Trophoblast cell (in vitro differentiated cells and primary cell): ENCODE measurements around the gene SETD3.

Source experiments
- DNase-seq, 2 donors: peaks; one replicate each; pipeline ENCODE4 v3.0.0-alpha.2; 2016
- H2AFZ ChIP-seq: 2 replicates; pipeline ENCODE4 v1.6.1; 2013; ENCODE audit warnings: low read length, moderate library complexity, mild to moderate bottlenecking; ENCODE audit not compliant: insufficient read depth, poor library complexity
- H2AK5ac ChIP-seq: 2 replicates; pipeline ENCODE4 v1.6.1; 2013; ENCODE audit warnings: mild to moderate bottlenecking, low read length
- H2BK120ac ChIP-seq: 2 replicates; pipeline ENCODE4 v1.6.1; 2013; ENCODE audit warnings: low read length, mild to moderate bottlenecking, moderate library complexity; ENCODE audit not compliant: insufficient read depth, poor library complexity
- H2BK12ac ChIP-seq: 2 replicates; pipeline ENCODE4 v1.6.1; 2013; ENCODE audit warnings: mild to moderate bottlenecking, low read length, moderate library complexity
- H2BK5ac ChIP-seq: 2 replicates; pipeline ENCODE4 v1.6.1; 2013; ENCODE audit warnings: low read length, low read depth, moderate library complexity, mild to moderate bottlenecking; ENCODE audit not compliant: poor library complexity
- H3K14ac ChIP-seq: 2 replicates; pipeline ENCODE4 v1.6.1; 2013; ENCODE audit warnings: mild to moderate bottlenecking, low read length
- H3K18ac ChIP-seq: 2 replicates; pipeline ENCODE4 v1.6.1; 2013; ENCODE audit warnings: mild to moderate bottlenecking, low read length
- H3K23ac ChIP-seq: 2 replicates; pipeline ENCODE4 v1.6.1; 2013; ENCODE audit warnings: low read length
- H3K27ac ChIP-seq: 2 replicates; pipeline ENCODE4 v1.5.1; 2013; ENCODE audit warnings: low read depth, mild to moderate bottlenecking, inconsistent platforms, low read length, moderate library complexity
- H3K27me3 ChIP-seq: 2 replicates; pipeline ENCODE4 v1.6.1; 2013; ENCODE audit warnings: inconsistent platforms, mild to moderate bottlenecking, low read length, moderate library complexity; ENCODE audit not compliant: insufficient read depth
- H3K36me3 ChIP-seq, 2 experiments: 1 replicate in 1 of 2; 2 replicates in 1 of 2; pipeline ENCODE4 v1.6.1; 2013; ENCODE audit warnings: low read length in 2 of 2, mild to moderate bottlenecking in 2 of 2, moderate library complexity in 1 of 2; ENCODE audit not compliant: insufficient read depth in 2 of 2, control insufficient read depth in 1 of 2
- H3K4ac ChIP-seq: 2 replicates; pipeline ENCODE4 v1.6.1; 2013; ENCODE audit warnings: low read depth, mild to moderate bottlenecking, low read length, moderate library complexity
- H3K4me1 ChIP-seq, 2 experiments: 1 replicate in 1 of 2; 2 replicates in 1 of 2; pipeline ENCODE4 v1.6.1; 2013; ENCODE audit warnings: low read length in 2 of 2, mild to moderate bottlenecking in 2 of 2, moderate library complexity in 1 of 2; ENCODE audit not compliant: insufficient read depth in 2 of 2, control insufficient read depth in 1 of 2
- H3K4me2 ChIP-seq: 2 replicates; pipeline ENCODE4 v1.6.1; 2013; ENCODE audit warnings: inconsistent platforms, mild to moderate bottlenecking, low read length, moderate library complexity
- H3K4me3 ChIP-seq: 2 replicates; pipeline ENCODE4 v1.5.1; 2013; ENCODE audit warnings: mild to moderate bottlenecking, low read depth, low read length, inconsistent platforms
- H3K79me1 ChIP-seq: one replicate; pipeline ENCODE4 v1.6.1; 2013; ENCODE audit warnings: low read length
- H3K79me2 ChIP-seq: 2 replicates; pipeline ENCODE4 v1.6.1; 2013; ENCODE audit warnings: low read length, mild to moderate bottlenecking; ENCODE audit not compliant: control insufficient read depth, insufficient read depth, poor library complexity
- H3K9ac ChIP-seq: 2 replicates; pipeline ENCODE4 v1.6.1; 2013; ENCODE audit warnings: mild to moderate bottlenecking, low read length
- H3K9me3 ChIP-seq: 2 replicates; pipeline ENCODE4 v1.6.1; 2013; ENCODE audit warnings: low read depth, mild to moderate bottlenecking, control low read depth, inconsistent platforms, low read length; ENCODE audit not compliant: insufficient read depth
- H4K12ac ChIP-seq: 2 replicates; pipeline ENCODE4 v1.6.1; 2013; ENCODE audit warnings: low read depth, mild to moderate bottlenecking, low read length, moderate library complexity
- H4K8ac ChIP-seq: 2 replicates; pipeline ENCODE4 v1.6.1; 2013; ENCODE audit warnings: low read depth, mild to moderate bottlenecking, low read length, moderate library complexity
- H4K91ac ChIP-seq: one replicate; pipeline ENCODE4 v1.6.1; 2013; ENCODE audit warnings: low read depth, mild to moderate bottlenecking, low read length, moderate library complexity
- WGBS: extraction: QIAGEN DNeasy Blood & Tissue Kit; methylation state at CpG from one replicate; pipeline ENCODE4 v1.1.7; 2013; ENCODE audit warnings: missing lambda C conversion rate; ENCODE audit not compliant: insufficient read length, insufficient coverage; ENCODE audit errors: extremely low coverage; 5-methylcytosine and 5-hydroxymethylcytosine counted together

The SETD3 gene

DNA sequence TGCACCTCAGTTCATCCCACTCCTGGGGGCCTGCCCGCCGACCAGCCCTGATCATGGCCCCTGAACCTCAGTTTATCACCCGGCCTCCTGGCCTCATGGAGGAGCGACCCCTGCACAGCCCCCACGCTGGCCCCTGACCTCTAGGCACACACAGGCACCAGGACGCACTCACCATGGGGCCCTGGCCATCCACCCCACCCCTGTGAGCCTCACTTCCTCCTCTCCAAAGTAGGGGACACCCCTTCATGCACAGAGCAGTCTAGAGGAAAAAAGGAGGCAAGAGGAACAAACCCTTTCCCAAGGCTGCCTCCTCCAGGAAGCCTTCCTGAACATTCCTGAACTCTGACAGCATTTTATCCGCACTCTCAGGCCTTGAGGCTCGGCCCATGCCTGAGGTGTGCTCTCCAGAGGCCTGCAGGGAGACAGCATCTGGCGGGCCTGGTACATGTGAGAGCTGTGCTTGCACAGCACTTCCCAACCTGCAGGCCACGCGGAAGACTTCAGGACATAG is 40.0 kb upstream of the SETD3 start:
- Histone ChIP-seq H3K79me1 (no peaks in the 10 kb centered on the region), H3K27ac (no peak overlapping the region), H3K23ac (no peak overlapping the region), H3K4ac (no peak overlapping the region), H4K8ac (no peak overlapping the region), H4K91ac (no peak overlapping the region), H3K36me3 (peaks cover 0 to 3% of the 10 kb centered on the region in 2 experiments), H3K18ac (no peak overlapping the region), H3K9me3 (no peaks in the 10 kb centered on the region), H3K9ac (no peak overlapping the region), H3K27me3 (no peaks in the 10 kb centered on the region), H2AK5ac (no peak overlapping the region), H3K4me3 (no peak overlapping the region), H2BK12ac (no peak overlapping the region), H3K4me2 (no peak overlapping the region), H3K4me1 (peaks cover 8 to 16% of the 10 kb centered on the region in 2 experiments), H2AFZ (no peak overlapping the region), H3K79me2 (no peaks in the 10 kb centered on the region), H3K14ac (no peak overlapping the region), H2BK120ac (no peak overlapping the region), H2BK5ac (no peak overlapping the region), H4K12ac (no peak overlapping the region)
- peak; percentile 37 to 60 for DNase-seq
- no CpG with 5 or more reads among the region's 11 CpGs for WGBS

DNA sequence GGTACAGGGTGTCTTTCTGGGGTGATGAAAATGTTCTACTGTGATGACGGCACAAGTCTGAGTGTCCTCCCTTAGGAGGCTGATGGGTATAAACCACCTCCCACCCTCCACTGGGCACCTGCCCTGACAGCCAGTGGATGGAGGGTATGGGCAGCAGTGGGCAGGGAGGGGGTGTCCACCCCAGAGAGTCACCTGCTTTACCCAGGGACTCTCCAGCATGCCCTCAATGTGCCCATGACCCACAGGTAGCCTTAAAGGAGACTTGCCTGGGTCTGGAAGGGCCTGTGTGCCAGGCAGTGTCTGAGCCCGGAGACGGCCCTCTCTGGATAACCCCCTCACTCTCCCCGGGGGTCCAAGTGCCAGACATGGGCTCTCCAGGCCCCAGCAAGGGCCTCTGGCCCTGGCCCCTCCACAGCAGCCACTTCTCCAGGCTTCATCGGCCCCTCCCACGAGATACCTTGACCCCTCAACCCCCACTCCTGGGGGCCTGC is 39.3 kb upstream of the SETD3 start:
- Histone ChIP-seq H3K4me3 (no peak overlapping the region), H3K4me2 (no peak overlapping the region), H3K79me2 (no peaks in the 10 kb centered on the region), H3K4ac (no peak overlapping the region), H3K79me1 (no peaks in the 10 kb centered on the region), H3K18ac (no peak overlapping the region), H4K91ac (no peak overlapping the region), H3K27me3 (no peaks in the 10 kb centered on the region), H3K36me3 (peaks cover under 1 to 7% of the 10 kb centered on the region in 2 experiments), H2AK5ac (no peak overlapping the region), H2BK12ac (no peak overlapping the region), H2AFZ (no peak overlapping the region), H3K4me1 (peaks cover 8 to 16% of the 10 kb centered on the region in 2 experiments), H4K12ac (no peak overlapping the region), H3K23ac (no peak overlapping the region), H3K27ac (no peak overlapping the region), H3K14ac (no peak overlapping the region), H3K9me3 (no peaks in the 10 kb centered on the region), H4K8ac (no peak overlapping the region), H2BK120ac (no peak overlapping the region), H3K9ac (no peak overlapping the region), H2BK5ac (no peak overlapping the region)
- WGBS: no CpG with 5 or more reads among the region's 6 CpGs
- no peak for DNase-seq

DNA sequence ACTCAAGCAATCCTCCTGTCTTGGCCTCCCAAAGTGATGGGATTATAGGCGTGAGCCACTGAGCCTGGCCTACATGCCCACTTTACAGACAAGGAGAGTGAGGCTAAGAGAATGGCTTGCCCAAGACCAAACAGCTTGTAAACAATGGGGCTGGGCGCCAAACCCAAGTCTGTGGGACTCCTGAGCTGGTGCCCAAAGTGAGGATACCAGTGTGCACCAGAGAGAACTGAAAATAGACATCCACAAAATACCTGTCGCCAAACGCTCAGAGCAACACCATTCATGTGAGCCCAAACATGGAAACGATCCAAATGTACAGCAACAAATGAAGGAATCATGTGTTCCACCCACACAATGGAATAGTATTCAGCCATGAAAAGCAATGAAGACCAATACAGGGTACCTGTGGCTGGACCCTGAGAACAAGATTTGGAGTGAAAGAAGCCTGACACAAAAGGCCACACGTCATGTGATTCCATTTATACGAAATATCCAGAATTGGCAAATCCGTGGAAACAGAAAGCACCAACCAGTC is 38.8 kb upstream of the SETD3 start:
- Histone ChIP-seq H3K23ac (no peak overlapping the region), H3K4me2 (no peak overlapping the region), H3K18ac (no peak overlapping the region), H2AFZ (no peak overlapping the region), H3K9me3 (no peaks in the 10 kb centered on the region), H3K4me3 (no peak overlapping the region), H2BK5ac (no peak overlapping the region), H3K14ac (no peak overlapping the region), H4K91ac (no peak overlapping the region), H3K27me3 (no peaks in the 10 kb centered on the region), H2BK120ac (no peak overlapping the region), H2AK5ac (no peak overlapping the region), H3K79me2 (no peaks in the 10 kb centered on the region), H3K4ac (no peak overlapping the region), H3K36me3 (peaks cover 6 to 13% of the 10 kb centered on the region in 2 experiments), H3K9ac (no peak overlapping the region), H3K4me1 (peaks cover 8 to 16% of the 10 kb centered on the region in 2 experiments), H3K27ac (no peak overlapping the region), H2BK12ac (no peak overlapping the region), H4K12ac (no peak overlapping the region), H3K79me1 (no peaks in the 10 kb centered on the region), H4K8ac (no peak overlapping the region)
- DNase-seq: no peak
- WGBS: no CpG with 5 or more reads among the region's 8 CpGs

DNA sequence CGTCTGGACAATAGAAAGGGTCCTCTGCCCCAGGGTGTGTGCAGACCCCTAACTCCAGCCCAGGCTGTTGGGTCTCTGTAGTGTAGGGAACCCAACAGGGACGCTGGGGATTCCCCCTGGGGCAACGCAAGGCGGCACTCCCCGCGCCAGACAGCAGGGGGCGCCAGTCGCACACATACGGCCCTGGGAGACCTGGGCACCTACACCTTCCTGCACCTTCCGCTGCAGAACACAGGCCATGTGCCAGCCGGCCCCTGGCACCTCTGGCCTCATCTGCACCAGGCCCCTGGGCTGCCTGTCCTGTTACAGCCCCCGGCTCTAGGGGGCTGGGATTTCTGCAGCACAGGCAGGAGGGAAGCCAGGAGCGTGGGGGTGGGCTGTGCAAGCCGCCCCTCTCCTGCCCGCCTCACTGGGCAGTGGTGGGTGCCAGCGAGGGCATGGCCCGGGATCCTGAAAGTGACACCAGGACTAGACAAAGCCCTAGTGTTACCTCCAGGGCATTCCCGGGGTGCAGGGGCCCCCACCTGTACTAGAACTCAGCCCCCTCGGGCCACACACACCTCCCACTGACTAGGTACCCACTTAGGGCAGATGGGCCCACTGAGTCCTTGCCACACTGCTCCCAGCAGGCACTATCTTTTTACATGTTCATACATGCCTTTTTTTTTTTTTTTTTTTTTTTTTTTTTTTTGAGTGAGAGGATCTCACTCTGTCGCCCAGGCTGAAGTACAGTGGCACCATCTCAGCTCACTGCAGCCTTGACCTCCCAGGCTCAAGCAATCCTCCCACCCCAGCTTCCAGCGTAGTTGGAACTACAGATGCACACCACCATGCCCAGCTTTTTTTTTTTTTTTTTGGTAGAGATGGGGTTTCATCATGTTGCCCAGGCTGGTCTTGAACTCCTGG is 38.0 kb upstream of the SETD3 start:
- Histone ChIP-seq H3K23ac (no peak overlapping the region), H3K14ac (no peak overlapping the region), H3K9ac (no peak overlapping the region), H2BK5ac (no peak overlapping the region), H3K4ac (no peak overlapping the region), H4K12ac (no peak overlapping the region), H3K79me1 (no peaks in the 10 kb centered on the region), H3K4me2 (no peak overlapping the region), H3K4me1 (peaks cover 8 to 16% of the 10 kb centered on the region in 2 experiments), H4K8ac (no peak overlapping the region), H3K79me2 (no peaks in the 10 kb centered on the region), H2AK5ac (no peak overlapping the region), H4K91ac (no peak overlapping the region), H2BK120ac (no peak overlapping the region), H2BK12ac (no peak overlapping the region), H3K27me3 (no peaks in the 10 kb centered on the region), H2AFZ (no peak overlapping the region), H3K36me3 (peaks cover 12 to 19% of the 10 kb centered on the region in 2 experiments), H3K18ac (no peak overlapping the region), H3K27ac (no peak overlapping the region), H3K4me3 (no peak overlapping the region), H3K9me3 (no peaks in the 10 kb centered on the region)
- WGBS: no CpG with 5 or more reads among the region's 21 CpGs
- peak; percentile 45 to 84 for DNase-seq
